Measurements from ENCODE around the gene SERPINA12.

Gene SERPINA12

DNA sequence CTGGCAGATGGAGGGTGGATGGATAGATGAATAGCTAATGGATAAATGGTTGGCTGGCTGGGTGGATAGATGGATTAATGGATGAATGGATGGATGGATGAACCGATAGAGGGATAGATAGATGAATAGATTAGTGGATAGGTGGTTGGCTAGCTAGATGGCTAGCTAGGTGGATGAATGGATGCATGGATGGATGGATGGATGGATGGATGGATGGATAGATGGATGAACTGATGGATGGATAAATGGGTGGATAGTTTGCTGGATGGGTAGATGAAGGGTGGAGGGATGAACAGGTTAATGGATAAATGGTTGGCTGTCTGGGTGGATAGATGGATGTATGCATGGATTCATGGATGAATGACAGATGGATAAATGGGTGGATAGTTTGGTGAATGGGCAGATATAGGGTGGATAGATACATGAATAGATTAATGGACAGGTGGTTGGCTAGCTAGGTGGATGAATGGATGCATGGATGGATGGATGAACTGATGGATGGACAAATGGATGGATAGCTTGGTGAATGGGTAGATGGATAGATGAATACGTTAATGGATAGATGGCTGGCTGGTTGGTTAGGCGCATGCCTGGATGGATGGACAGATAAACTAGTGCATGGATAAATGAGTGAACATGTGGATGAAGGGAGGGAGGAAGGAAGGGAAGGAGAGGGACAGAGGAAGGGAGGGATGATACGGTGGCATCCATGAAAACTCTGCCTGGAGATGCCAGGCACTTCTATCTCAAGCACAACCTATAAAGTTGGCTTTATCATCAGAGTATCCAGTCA lies 41.3 kb downstream of the SERPINA12 start:
- DNase-seq = no peak
- H3K27me3 ChIP-seq = no peaks in the 10 kb centered on the region
- H3K36me3 ChIP-seq = no peaks in the 10 kb centered on the region
- H3K27ac ChIP-seq = no peak overlapping the region
- H3K4me1 ChIP-seq = no peaks in the 10 kb centered on the region
- peaks cover 0 to 10% (median 4%) of the 10 kb centered on the region in 3 donors for H3K9me3 ChIP-seq
- TF ChIP-seq, protein P1, sequence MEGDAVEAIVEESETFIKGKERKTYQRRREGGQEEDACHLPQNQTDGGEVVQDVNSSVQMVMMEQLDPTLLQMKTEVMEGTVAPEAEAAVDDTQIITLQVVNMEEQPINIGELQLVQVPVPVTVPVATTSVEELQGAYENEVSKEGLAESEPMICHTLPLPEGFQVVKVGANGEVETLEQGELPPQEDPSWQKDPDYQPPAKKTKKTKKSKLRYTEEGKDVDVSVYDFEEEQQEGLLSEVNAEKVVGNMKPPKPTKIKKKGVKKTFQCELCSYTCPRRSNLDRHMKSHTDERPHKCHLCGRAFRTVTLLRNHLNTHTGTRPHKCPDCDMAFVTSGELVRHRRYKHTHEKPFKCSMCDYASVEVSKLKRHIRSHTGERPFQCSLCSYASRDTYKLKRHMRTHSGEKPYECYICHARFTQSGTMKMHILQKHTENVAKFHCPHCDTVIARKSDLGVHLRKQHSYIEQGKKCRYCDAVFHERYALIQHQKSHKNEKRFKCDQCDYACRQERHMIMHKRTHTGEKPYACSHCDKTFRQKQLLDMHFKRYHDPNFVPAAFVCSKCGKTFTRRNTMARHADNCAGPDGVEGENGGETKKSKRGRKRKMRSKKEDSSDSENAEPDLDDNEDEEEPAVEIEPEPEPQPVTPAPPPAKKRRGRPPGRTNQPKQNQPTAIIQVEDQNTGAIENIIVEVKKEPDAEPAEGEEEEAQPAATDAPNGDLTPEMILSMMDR (IDR thresholded peaks at IDR 0.05) = no peak
- no peak overlapping the region for H3K4me3 ChIP-seq
- intact Hi-C loops (cut with DNase I; ENCODE audit: low total_unique reads) = no loop called here

DNA sequence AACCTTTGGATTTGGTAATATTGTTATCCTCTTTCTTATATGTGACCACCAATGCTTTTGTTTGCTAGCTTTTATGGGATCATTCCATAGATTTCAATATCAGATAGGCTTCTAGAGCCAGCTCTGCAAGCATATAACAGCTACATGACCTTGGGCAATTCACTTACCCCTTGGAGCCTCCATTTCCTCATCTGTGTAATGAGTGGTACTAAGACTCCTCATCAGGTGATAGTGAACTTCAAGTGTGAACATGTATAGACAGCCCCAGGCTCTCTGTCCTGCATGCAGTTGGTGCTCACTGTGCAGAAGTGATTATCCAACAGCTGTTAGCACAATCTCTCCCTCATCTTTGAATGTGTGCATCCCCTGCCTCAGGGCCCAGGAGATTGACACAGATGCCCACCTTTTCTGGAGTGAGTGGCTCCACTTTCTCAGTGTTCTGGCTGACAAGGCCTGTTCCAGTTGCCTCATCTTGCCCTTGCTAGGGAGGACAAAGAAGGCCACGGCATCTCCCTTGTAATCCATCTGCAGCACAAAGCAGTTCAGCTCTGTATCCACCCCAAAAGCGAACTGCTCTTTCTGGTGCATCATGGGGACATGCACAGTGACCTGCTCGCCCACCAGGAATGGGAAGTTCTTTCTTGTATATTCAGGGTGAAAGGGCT lies 42.4 kb downstream of the SERPINA12 start:
- no peaks in the 10 kb centered on the region for H3K27me3 ChIP-seq
- no peak overlapping the region for H3K27ac ChIP-seq
- no peak for DNase-seq
- TF ChIP-seq, protein P1 (IDR thresholded peaks at IDR 0.05) = no peak
- peaks cover 0 to 10% (median 4%) of the 10 kb centered on the region in 3 donors for H3K9me3 ChIP-seq
- intact Hi-C loops (cut with DNase I; ENCODE audit: low total_unique reads) = no loop called here
- H3K4me3 ChIP-seq = no peak overlapping the region
- no peaks in the 10 kb centered on the region for H3K36me3 ChIP-seq
- no peaks in the 10 kb centered on the region for H3K4me1 ChIP-seq

DNA sequence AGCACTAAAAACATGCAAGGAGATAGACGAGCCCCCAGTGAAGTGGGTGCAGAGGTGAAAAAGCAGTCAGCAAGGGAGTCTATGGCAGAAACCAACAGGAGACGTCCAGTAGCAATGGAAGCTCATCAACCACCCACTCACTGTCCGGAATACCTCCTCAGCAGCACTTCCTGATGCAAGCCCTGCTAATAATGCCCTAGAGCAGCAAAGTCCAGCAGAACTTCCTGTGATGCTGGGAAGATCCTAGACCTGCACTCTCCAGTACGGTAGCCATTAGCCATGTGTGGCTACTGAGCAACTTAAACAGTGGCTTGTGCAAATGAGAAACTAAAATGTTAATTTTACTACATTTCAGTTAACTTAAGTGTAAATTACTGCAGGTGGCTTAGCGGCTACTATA lies 44.2 kb downstream of the SERPINA12 start:
- no peak for DNase-seq
- intact Hi-C loops (cut with DNase I; ENCODE audit: low total_unique reads) = no loop called here
- H3K4me3 ChIP-seq = no peak overlapping the region
- H3K4me1 ChIP-seq = no peaks in the 10 kb centered on the region
- TF ChIP-seq, protein P1 (IDR thresholded peaks at IDR 0.05) = no peak
- peaks cover 0 to 10% (median 4%) of the 10 kb centered on the region in 3 donors for H3K9me3 ChIP-seq
- no peak overlapping the region for H3K27ac ChIP-seq
- H3K27me3 ChIP-seq = no peaks in the 10 kb centered on the region
- no peaks in the 10 kb centered on the region for H3K36me3 ChIP-seq

DNA sequence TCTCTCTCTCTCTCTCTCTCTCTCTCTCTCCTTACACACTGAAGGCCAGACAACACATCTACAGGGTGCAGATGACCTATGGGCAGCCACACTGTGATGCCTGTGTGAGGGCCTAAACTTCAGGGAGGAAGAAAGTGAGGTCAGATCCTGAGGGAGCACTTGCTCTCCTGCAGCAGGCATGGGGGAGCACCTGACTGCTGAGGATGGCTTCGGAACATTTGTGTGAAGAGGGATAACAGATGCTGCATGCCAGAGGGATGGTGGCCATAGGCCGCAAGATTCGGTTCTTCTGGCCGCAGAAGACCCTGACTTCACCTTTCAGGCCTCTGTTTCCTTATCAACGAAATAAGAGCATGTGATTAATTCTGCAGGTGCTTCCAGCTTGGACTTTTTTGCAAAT lies 45.0 kb downstream of the SERPINA12 start:
- TF ChIP-seq, protein P1 (IDR thresholded peaks at IDR 0.05) = no peak
- H3K27me3 ChIP-seq = no peaks in the 10 kb centered on the region
- no peaks in the 10 kb centered on the region for H3K36me3 ChIP-seq
- no peak overlapping the region for H3K27ac ChIP-seq
- DNase-seq = no peak
- intact Hi-C loops (cut with DNase I; ENCODE audit: low total_unique reads) = no loop called here
- H3K4me1 ChIP-seq = no peaks in the 10 kb centered on the region
- H3K9me3 ChIP-seq = peaks cover 0 to 10% (median 4%) of the 10 kb centered on the region in 3 donors
- H3K4me3 ChIP-seq = no peak overlapping the region

DNA sequence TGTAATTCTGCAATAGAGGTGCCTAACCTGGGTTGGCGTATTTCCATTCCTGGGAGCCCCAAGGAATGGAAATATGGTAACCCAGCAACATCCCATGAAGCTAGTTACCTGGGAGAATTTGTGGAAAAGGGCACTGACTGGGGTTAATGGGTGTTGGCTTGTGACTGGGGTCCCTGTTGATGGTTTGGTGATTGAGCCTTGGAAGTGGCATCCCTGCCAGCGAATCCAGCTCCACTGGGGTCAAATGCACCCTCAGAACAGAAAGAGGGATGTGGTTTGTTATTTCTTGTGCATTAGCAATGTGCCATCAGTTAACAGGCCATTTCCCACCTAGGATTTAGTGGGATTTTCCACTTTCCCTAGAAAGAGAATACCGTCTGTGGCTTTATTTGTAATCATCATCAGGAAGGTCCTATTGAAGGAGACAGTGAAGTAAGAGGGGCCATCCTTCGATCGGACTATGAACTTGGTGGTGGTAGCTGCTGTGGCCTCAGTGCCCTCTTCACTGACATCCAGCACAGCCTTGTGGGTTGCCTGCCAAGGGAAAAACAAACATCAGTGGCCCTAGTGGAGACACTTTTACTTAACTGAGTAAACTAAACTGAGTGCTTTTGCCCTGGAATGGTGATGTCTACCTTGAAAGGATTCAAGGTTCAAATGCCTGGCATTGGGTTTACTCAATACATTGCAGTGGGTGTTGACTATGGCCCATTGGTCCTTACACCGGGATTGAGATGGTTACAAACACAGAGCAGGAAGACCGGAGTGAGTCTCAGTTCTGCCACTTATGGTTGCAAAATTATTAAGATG lies 46.3 kb downstream of the SERPINA12 start:
- TF ChIP-seq, protein P1 (IDR thresholded peaks at IDR 0.05) = no peak
- no peak for DNase-seq
- Histone ChIP-seq H3K27ac (no peak overlapping the region), H3K4me1 (no peaks in the 10 kb centered on the region), H3K27me3 (no peaks in the 10 kb centered on the region), H3K4me3 (no peak overlapping the region), H3K36me3 (no peaks in the 10 kb centered on the region), H3K9me3 (peaks cover 0 to 14% (median 4%) of the 10 kb centered on the region in 3 donors)
- intact Hi-C loops (cut with DNase I; ENCODE audit: low total_unique reads) = no loop called here

Measured in tibial artery (tissue), 4 donors.